Measurements from ENCODE around the gene DLEU7. TPM values are rescaled to one million over a fixed set of nuclear protein-coding genes. Genes with fewer than 3 reads are reported as not detected.

DLEU7 gene
- total RNA-seq, 4 donors from 2014 or later: 1.1 TPM; not detected in 3

DNA sequence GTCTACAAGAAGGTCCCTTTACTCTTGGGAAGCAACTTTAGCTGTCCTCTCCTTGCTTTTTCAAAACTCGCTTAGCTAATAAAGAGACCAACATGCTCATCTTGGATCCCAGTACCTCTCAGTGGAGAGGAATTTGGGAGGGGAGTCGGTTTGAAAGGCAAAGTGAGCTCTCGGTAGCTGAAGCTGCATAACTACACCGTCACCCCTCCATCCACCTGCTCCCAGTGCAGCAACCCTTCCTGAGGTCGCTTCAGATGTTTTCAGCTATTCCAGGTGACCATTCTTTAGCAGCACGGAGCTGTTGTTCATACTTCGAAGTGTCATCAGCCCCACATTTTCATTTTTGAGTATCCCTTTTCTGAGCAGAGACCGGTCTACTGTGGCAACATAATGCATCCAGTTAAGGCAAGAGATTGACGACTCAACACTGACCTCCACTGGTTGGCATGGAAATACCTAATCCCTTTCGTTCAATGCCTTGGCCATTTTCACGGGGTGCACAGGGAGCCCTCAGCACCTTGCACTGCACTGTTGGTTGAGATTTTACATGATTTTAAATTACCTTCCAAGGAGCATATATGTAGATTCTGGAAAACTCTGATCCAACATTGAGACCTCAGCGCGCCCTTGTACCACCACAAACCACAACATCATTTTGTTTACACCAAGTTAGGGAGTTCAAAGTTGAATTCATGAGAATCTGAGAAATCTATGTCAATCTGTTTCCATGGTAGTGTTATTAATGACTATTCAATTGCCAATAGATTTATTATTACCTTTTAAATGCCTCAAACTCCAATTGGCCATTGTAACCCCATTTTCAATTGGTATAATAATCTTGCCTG lies 42.2 kb downstream of the DLEU7 start:
- H3K27ac ChIP-seq: no peak overlapping the region
- no peak overlapping the region for H3K4me3 ChIP-seq
- peak; percentile 63 for ATAC-seq
- no peaks in the 10 kb centered on the region for H3K36me3 ChIP-seq
- no peaks in the 10 kb centered on the region for H3K27me3 ChIP-seq
- WGBS, 2 donors (ENCODE audit: low coverage in 1 of 2): 29 to 64% methylated on average over 7 to 13 of the region's 13 CpGs
- peaks cover 0 to 11% (median 0%) of the 10 kb centered on the region in 3 donors for H3K9me3 ChIP-seq
- peaks cover 0 to 14% (median 6%) of the 10 kb centered on the region in 3 donors for H3K4me1 ChIP-seq
- TF ChIP-seq POLR2AphosphoS5 (IDR thresholded peaks at IDR 0.05): no peak
- TF ChIP-seq, protein P1, sequence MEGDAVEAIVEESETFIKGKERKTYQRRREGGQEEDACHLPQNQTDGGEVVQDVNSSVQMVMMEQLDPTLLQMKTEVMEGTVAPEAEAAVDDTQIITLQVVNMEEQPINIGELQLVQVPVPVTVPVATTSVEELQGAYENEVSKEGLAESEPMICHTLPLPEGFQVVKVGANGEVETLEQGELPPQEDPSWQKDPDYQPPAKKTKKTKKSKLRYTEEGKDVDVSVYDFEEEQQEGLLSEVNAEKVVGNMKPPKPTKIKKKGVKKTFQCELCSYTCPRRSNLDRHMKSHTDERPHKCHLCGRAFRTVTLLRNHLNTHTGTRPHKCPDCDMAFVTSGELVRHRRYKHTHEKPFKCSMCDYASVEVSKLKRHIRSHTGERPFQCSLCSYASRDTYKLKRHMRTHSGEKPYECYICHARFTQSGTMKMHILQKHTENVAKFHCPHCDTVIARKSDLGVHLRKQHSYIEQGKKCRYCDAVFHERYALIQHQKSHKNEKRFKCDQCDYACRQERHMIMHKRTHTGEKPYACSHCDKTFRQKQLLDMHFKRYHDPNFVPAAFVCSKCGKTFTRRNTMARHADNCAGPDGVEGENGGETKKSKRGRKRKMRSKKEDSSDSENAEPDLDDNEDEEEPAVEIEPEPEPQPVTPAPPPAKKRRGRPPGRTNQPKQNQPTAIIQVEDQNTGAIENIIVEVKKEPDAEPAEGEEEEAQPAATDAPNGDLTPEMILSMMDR (IDR thresholded peaks at IDR 0.05): peak; percentile 46 to 72 (median 61)

DNA sequence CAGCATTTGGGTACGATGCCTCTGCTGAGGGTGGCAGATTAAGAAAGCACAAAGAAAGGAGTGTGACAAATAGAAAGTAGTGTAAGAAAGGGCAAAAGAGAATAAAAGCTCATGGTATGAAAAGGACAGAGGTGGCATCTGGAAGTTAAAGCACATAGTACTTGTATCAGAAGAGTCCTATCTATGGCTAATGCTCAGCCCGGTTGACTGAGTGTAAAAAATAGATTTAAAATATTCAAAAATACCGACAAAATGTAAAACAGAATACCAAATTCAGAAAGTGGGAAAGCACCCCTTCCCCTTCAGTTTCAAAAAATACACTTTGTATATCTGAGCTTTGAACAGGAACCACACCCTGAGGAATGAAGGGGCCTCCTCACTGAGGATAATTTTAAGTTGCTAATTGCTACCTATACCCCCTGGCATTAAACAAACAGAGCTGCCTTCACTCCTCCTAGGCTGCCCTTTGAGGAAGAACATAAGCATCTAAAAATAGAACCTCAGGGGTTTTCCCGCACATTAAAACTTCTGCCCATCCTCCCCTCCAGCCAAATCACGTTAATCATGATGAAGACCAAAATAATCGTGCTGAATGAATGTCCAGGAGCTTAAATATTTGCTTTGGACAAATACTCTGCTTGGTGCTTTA lies 43.3 kb downstream of the DLEU7 start:
- Histone ChIP-seq H3K27me3 (no peaks in the 10 kb centered on the region), H3K27ac (no peak overlapping the region), H3K9me3 (peaks cover 0 to 4% (median 0%) of the 10 kb centered on the region in 3 donors), H3K36me3 (no peaks in the 10 kb centered on the region), H3K4me3 (no peak overlapping the region), H3K4me1 (peaks cover 0 to 14% (median 6%) of the 10 kb centered on the region in 3 donors)
- WGBS, 2 donors (ENCODE audit: low coverage in 1 of 2): 44 to 47% methylated on average over 6 of the region's 6 CpGs
- TF ChIP-seq, protein P1 (IDR thresholded peaks at IDR 0.05): no peak
- TF ChIP-seq POLR2A (IDR thresholded peaks at IDR 0.05): no peak
- no peak for TF ChIP-seq POLR2AphosphoS5 (IDR thresholded peaks at IDR 0.05)
- TF ChIP-seq EP300 (IDR thresholded peaks at IDR 0.05): no peak
- no peak for ATAC-seq

DNA sequence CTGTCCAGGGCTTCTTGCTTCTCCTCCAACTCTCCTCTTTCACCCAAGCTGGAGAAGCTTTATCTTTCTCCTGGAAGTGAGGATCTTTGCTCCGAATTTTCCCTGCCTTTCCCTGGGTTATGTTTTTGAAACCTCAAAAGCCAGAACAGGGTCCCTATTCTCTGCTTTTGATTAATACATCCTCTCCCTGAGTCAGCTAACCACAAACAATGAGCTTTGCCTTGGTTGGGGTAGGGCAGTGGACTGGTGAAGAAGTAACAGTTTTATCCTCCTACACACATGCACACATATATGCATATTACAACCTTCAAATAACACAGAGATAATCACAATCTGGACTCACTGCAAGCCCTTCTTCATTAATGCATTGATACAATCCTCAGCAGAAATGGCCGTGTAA lies 44.6 kb downstream of the DLEU7 start:
- no peak overlapping the region for H3K4me3 ChIP-seq
- no peaks in the 10 kb centered on the region for H3K36me3 ChIP-seq
- TF ChIP-seq POLR2AphosphoS5 (IDR thresholded peaks at IDR 0.05) (no peak), POLR2A (IDR thresholded peaks at IDR 0.05) (no peak), EP300 (IDR thresholded peaks at IDR 0.05) (no peak)
- TF ChIP-seq, protein P1 (IDR thresholded peaks at IDR 0.05): no peak
- H3K27me3 ChIP-seq: no peaks in the 10 kb centered on the region
- no peaks in the 10 kb centered on the region for H3K9me3 ChIP-seq
- ATAC-seq: no peak
- 86 to 100% methylated on average over 2 of the region's 2 CpGs for WGBS, 2 donors (ENCODE audit: low coverage in 1 of 2)
- no peak overlapping the region for H3K27ac ChIP-seq
- H3K4me1 ChIP-seq: peaks cover 0 to 14% (median 6%) of the 10 kb centered on the region in 3 donors

DNA sequence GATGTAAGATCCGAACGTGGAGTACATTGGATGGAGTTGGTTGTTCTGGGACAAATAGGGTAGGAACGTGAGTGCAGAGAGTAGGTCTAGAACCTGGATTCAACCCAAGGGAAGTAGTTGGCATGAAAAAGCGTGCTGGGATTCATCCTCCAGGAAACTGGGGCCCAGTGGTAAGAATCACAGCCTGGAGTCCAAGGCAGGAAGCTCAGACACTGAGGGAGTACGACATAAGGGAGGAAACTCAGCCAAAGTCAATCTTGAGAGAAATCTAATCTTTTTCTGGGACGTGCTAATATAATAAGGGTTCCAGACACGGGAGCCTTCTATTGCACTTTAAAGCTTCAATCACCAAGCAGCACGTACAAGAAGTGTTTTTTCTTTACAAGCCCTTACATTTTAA lies 46.4 kb downstream of the DLEU7 start:
- no peak for ATAC-seq
- H3K27ac ChIP-seq: no peak overlapping the region
- no peaks in the 10 kb centered on the region for H3K27me3 ChIP-seq
- 59 to 67% methylated on average over 7 to 8 of the region's 8 CpGs for WGBS, 2 donors (ENCODE audit: low coverage in 1 of 2)
- TF ChIP-seq POLR2A (IDR thresholded peaks at IDR 0.05): no peak
- no peak for TF ChIP-seq EP300 (IDR thresholded peaks at IDR 0.05)
- TF ChIP-seq, protein P1 (IDR thresholded peaks at IDR 0.05): no peak
- no peak for TF ChIP-seq POLR2AphosphoS5 (IDR thresholded peaks at IDR 0.05)
- H3K4me1 ChIP-seq: peaks cover 0 to 14% (median 6%) of the 10 kb centered on the region in 3 donors
- H3K36me3 ChIP-seq: no peaks in the 10 kb centered on the region
- no peak overlapping the region for H3K4me3 ChIP-seq
- H3K9me3 ChIP-seq: no peaks in the 10 kb centered on the region

All from gastroesophageal sphincter (tissue), 4 donors.